22Rv1 (cell line): ENCODE data around the gene PPIL1.
"Not testable (repeated sequence)": the region's sequence is repeated elsewhere in the genome, so short reads cannot be mapped to it uniquely, and the experiment has no call there.

Experiments
- H3K27ac ChIP-seq: fragments of 450-650 bp; 2 replicates; pipeline ENCODE4 v1.5.1; 2017
- ZFX ChIP-seq: fragments of 450-650 bp; IDR thresholded peaks from 2 replicates; pipeline ENCODE4 v1.6.1; 2017; ENCODE audit warnings: antibody characterized with exemption, borderline replicate concordance
- TF ChIP-seq, protein P1 (sequence below): fragments of 450-650 bp; IDR thresholded peaks from 2 replicates; pipeline ENCODE4 v1.5.1; 2017; ENCODE audit warnings: mild to moderate bottlenecking

Gene PPIL1

DNA sequence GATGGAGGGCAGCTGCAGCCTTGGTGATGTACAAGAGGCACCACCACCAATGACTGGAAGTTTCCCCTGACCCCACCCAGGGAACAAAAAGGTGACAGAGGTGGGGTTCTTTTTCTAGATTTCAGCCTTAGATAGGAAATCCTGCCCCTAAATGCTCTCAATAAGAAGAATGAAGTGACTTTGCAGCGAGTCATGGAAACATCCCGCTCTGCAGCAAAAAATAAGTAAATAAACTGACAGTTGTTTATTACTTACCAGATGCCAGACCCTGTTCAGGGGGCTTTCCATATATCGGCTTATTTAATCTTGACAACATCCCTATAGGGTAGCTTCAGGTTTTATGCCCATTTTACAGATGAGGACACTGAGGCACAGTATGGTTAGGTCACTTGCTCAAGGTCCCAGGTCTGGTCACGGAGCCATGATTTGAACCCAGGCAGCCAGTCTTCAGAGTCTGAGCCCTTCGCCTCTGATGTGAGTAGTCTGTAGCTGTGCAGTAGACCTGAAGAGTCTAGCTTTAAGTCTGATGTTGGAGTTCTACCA lies 30.3 kb upstream of the PPIL1 start:
- TF ChIP-seq ZFX, result no peak
- TF ChIP-seq, protein P1, sequence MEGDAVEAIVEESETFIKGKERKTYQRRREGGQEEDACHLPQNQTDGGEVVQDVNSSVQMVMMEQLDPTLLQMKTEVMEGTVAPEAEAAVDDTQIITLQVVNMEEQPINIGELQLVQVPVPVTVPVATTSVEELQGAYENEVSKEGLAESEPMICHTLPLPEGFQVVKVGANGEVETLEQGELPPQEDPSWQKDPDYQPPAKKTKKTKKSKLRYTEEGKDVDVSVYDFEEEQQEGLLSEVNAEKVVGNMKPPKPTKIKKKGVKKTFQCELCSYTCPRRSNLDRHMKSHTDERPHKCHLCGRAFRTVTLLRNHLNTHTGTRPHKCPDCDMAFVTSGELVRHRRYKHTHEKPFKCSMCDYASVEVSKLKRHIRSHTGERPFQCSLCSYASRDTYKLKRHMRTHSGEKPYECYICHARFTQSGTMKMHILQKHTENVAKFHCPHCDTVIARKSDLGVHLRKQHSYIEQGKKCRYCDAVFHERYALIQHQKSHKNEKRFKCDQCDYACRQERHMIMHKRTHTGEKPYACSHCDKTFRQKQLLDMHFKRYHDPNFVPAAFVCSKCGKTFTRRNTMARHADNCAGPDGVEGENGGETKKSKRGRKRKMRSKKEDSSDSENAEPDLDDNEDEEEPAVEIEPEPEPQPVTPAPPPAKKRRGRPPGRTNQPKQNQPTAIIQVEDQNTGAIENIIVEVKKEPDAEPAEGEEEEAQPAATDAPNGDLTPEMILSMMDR, result no peak
- no peak overlapping the region for H3K27ac ChIP-seq

DNA sequence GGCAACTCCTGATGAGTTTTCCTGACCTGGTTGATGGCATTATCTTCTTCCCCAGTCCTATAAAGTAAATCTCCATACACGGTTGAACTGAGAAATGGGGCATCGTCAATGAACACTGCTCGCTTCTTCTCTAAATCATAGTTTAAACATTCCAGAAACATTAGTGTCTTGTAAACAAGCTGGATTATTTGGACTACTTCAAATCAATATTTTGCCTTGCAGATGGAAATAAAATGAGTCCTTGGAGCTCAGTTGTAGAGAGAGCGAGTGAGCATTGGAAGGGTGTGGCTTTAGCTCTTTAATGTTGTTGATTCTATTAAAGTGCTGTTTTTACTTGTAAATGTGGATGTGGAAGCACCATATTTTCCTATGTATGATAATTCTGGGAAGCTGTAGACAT lies 29.5 kb upstream of the PPIL1 start:
- no peak overlapping the region for H3K27ac ChIP-seq
- TF ChIP-seq, protein P1, result no peak
- no peak for TF ChIP-seq ZFX

DNA sequence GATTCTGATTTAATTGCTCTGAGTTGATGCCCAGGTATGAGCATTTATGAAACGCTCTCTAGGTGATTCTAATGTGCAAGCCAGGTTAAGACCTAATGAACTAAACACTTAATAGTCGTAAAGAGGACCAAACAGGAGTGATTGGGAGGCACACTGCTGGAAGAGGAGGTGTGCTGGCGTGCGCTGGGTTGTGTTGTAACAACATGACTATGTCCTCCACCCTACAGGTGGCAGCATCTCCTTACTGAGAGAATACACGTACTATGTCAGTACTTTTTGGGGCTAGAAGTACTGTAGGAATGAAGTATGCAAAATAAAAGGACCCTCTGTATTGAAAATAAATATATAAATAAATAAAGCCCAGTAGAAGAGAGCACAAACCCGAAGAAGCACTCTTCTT lies 23.0 kb upstream of the PPIL1 start:
- no peak for TF ChIP-seq ZFX
- TF ChIP-seq, protein P1, result no peak
- no peak overlapping the region for H3K27ac ChIP-seq

DNA sequence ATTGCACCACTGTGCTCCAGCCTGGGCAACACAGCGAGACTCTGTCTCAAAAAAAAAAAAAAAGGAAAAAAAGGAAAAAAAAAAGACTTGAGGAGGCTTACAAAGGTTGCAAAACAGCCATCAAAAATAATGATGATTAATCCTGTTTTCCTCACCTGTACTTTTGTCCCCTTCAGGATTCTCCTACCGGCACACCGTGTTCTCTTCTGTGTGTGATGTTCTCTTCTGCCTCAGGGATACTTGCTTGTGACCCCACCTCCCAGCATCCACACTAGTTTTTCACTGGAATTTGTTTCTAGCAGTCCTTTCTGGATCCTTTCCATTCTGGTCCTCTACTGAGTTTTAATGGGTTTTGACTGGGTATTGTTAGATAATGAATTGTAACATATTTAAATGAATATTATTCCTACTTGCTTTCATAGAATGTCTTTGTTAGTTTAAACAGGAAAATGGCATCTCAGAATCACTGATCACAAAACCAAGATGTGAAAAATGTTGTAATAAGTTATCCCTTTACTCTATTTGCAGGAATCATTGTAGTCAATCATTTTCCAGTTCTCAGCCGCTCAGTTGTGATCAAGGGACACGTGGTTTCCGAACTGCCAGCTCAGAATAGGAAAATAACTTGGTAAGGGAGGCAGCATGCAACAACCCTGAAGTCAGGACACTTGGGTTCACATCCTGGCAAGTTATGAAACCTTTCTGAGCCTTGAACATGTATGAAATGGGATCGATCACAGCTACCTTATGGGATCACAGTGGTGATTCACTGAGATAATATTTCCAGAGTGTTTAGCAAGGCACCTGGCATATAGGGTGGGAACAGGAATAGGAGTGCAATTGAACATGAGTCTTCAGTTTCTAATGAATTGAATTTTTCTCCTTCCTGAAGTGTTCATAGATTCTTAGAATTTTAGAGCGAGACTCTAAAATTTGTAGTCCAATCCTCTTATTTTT lies 19.7 kb upstream of the PPIL1 start:
- TF ChIP-seq ZFX, result no peak
- TF ChIP-seq, protein P1, result no peak
- H3K27ac ChIP-seq, result no peak overlapping the region; the same call in 1 of the 2 replicates

DNA sequence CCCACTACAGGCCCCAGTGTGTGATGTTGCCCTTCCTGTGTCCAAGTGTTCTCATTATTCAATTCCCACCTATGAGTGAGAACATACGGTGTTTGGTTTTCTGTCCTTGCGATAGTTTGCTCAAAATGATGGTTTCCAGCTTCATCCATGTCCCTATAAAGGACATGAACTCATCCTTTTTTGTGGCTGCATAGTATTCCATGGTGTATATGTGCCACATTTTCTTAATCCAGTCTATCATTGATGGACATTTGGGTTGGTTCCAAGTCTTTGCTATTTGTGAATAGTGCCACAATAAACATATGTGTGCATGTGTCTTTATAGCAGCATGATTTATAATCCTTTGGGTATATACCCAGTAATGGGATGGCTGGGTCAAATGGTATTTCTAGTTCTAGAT lies 16.6 kb upstream of the PPIL1 start:
- H3K27ac ChIP-seq, result not testable (repeated sequence)

GRCh38 chr6:36890112-36890663 lies 15.6 kb upstream of the PPIL1 start:
- no peak for TF ChIP-seq ZFX
- TF ChIP-seq, protein P1, result no peak
- H3K27ac ChIP-seq, result no peak overlapping the region

DNA sequence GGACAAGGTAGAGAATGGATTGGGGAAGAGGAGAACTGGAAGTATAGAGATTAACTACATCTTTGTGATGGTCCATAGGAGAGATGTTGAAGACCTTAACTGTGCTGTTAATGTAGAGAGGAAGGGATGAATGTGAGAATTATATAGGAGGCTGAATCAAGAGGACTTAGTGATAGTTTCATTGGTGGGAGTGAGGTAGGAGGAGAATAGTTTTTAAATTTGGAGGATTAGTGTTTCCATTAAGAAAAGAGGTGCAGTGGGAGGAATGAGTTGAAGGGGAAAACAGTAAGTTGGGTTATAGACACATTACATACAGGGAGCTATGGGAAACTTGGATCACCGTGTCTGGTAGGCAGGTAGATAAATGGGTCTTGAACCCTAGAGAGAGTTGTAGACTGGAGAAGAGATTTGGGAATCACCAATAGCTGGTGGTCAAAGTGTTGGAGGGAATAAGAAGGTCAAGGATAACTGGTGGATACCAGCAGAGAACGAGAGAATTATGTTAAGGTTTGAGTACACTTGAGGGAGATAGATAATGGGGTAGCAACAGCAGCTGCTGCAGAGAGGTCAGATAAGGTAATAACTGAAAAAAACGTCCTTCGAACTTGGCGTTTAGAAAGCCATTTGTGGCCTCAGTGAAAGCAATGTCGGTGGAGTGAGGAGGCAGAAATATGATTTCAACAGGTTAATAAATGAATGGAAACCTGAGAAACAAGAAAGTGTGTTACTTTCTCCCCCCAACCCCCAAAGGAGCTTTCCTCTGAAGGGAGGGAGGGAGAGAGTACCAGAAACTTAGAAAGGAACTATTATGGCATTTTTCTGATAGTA lies 14.3 kb upstream of the PPIL1 start:
- no peak for TF ChIP-seq ZFX
- TF ChIP-seq, protein P1, result no peak
- H3K27ac ChIP-seq, result no peak overlapping the region
